Measurements from ENCODE around the gene GNG11.
"Not testable (repeated sequence)": the region's sequence is repeated elsewhere in the genome, so short reads cannot be mapped to it uniquely, and the experiment has no call there.

GNG11 gene
- 0 to 0.47 reads per million in 2 donors for total RNA-seq

DNA sequence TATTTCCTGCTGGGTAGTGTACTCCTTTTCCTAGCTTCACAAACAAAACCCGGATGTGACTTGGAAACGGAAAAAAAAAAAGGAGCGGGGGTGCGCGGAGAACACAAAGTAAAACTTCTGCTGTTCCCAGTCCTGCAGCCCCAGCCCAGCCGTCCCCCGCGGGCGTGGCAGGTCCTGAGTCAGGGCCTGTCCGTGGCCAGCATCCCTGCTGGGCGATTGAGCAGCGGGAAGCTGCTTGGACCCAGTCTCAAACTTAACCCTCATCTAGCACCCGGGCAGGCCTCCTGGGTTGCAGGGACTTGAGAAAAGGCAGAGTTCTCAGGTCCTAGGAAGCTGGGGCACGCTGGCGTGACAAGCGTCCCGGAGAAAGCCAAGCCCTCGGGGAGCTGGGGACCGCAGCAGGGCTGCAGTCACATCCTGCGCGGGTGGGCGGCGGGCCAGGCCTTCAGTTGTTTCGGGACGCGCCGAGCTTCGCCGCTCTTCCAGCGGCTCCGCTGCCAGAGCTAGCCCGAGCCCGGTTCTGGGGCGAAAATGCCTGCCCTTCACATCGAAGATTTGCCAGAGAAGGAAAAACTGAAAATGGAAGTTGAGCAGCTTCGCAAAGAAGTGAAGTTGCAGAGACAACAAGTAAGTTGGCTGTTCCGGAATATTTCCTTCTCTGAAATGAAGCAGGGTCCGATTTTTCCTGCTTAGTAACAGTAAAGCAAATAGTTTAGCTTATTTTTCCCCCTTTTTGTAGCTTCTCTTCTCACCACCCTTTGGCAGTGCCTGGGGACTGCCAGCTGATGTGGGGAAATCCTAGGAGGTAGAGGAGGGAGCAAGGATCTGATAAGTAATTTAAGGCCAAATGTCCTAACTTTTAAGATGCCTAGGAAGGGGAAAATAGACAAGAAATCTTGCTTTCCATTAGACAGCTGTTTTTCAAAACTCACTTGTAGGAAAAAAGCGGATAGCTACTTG lies at the start of gene GNG11:
Gene GNG11, plus strand, starts transcription at position 129 of the 960 bp plus-strand sequence. Its CDS starts 403 bp downstream, at position 532.
- peak in 1 of 5 experiments; percentile 14 for DNase-seq

DNA sequence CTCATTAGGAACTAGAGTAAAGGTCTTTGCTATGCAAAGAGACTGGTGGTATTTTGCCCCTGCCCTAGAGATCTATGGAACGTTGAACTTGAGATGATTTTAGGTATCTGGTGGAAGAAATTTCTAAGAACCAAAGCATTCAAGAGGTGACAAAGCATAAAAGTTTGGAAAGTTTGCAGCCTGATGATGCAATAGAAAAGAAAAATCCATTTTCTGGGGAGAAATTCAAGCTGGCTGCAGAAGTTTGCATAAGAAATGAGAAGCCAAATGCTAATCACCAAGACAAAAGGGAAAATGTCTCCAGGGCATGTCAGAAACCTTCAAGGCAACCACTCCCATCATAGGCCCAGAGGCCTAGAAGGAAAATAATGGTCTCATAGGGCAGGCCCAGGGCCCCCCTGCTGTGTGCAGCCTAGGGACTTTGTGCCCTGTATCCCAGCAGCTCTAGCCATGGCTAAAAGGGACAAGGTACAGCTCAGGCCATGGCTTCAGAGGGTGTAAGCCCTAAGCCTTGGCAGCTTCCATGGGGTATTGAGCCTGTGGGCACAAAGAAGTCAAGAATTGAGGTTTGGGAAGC lies 47.4 kb upstream of the GNG11 start:
- no peak for DNase-seq

DNA sequence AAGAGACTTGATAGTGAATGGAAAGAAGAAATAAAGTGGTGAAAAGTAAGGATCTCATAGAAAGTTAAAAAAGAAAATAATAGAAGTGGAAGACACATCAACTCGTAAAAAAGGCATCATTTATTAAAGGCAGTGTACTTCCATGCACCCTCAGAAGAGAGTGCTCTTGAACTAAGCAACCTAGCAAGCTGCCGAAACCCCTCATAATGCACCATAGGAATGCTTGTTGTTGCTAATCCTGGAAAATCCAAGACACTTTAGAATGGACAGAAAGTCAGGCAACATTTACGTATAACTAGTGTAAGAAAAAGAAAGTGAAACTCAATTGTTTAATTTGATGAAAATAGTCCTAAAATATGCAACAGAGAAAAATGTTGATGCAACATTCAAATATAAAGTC lies 43.8 kb upstream of the GNG11 start:
- DNase-seq = no peak

DNA sequence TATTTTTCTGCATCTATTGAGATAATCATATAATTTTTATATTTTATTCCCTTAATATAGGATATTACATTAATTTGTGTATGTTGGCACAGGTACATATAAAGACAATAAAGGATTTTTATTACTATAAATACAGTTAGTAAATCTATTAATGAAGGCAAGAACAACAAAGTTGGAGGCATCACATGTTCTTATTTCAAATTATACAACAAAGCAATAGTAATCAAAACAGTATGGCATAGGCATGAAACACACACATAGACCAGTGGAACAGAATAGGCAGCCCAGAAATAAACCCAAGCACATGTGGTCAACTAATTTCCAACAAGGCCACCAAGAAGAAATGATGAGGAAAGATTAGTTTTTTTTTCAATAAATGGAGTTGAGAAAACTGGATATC lies 42.2 kb upstream of the GNG11 start:
- DNase-seq = no peak

DNA sequence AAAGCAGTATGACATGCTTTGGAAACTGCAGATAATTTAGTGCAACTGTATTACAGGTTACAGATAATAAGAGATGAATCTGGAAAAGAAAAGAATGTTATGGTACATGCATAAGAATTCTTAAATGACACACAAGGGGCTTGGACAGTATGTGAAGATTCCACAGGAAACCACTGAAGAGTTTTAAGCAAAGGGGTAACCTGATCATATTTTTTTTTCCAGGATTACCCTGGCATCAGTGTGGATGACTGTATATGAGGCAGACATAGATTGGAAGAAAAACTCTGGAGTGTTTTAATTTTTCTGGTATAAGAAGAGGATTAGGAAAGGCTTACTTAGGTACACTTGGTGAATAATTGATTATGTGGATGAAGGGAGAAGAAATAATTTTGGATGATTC lies 39.1 kb upstream of the GNG11 start:
- no peak for DNase-seq

DNA sequence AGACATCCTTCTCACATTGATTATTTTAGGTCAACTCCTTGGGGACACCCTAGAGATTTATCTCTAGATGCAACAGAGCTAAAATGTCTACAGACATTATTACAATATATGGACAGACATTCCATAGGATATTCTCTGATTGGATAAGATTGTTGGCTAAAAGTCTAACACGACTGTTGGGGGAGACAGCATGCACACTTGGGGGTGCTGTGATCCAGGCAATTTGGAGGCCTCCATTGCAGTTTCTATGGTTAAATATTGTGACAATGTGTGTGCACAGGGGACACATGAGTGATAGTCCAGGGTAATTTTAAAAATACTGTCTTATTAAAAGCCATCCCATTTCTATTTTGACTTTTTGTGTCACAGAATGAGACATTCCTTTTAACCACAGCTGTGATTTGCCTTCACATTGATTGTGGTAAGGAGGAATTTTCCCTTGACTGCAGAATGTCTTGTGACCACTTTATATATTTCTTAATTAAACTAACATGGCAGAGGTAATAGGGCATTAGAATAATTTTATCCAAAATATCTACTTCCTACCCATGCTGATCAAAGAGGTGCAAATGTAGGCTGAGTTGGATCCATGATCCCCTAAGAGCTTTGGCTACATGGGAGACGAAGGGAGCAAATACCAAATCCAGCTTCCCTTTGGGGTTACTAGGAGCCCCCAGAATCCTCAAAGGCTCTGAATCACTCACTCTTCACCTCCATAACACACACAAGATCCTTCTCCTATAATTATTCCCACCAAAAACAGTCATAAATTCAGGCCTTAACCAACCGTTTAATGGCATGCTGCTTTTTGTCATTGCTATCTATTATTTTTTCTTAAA lies 38.2 kb upstream of the GNG11 start:
- no peak for DNase-seq

DNA sequence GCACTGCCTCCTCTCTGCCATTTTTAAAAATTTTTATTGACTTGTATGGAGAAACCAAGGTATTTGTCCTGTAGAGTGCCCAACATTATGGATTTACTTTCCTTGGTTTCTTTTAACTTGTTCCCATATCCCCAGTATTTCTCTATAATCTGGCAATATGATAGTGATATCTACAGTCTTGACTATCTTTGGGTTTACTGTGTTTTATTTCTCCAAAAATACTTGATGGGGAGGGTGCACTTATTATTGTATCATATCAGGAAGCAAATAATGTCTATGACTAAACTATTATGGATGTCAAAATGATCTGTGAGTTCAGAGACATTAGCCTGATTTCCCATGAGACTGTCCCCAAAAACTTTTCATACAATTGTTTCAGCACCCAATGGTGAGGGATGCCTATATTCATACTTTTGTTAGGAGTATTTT lies 37.6 kb upstream of the GNG11 start:
- no peak for DNase-seq

DNA sequence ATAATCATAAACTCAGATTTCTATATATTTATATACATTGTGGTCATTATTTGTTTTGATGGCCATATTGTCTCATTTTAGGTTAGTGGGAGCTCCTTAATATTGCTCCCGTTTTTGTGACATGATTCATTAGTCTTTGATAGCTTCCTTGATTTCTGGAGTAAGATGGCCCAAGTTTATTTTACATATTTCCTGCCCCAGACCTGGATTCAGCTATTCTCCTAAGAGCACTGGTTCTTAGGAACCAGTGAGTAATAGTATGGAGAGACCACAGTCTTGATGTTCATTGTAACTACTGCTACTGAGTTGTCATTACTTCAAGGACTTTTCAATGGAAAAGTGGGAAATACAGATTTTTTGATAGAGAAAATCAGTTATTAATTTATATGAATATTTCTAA lies 37.0 kb upstream of the GNG11 start:
- DNase-seq = no peak

DNA sequence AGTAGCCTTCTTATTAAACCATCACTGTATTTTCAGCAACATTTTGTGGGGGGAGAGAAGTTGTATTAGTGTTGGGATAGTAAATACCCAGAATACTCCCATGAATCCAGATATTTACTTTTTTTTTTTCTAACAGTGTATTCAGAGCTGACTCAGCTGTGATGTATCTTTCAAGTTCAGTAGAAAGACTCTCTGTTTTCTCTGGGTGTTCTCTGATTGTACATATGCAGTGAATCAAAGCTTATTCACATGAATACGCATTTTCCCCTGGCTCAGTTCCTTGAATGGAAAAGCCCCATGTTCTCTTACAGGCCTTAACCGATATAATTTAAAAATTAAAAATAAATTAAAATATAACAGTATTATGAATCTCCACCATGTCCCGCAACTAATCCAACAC lies 32.3 kb upstream of the GNG11 start:
- DNase-seq = no peak

DNA sequence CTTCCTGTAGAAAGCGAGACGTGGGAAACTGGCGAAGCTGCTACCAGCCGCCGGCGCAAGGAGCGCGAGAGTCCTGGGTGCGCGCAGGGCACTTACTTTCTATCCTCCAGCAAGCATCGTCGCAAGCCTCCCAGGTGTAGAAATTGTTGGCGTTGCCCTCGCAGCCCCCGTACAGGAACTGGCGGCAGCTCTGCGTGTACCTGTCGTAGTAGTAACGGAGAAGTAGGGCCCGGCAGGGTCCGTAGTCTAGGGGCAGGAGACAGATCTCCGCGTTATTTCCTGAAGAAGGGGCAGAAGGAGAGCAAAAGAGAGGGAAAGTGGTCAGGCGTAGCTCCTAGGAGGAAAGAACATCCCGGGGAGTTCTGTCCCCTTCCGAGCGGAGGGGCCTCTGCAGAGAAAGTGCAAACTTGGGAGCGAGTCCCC lies 31.5 kb upstream of the GNG11 start:
- DNase-seq = peak in 1 of 5 experiments; percentile 12

DNA sequence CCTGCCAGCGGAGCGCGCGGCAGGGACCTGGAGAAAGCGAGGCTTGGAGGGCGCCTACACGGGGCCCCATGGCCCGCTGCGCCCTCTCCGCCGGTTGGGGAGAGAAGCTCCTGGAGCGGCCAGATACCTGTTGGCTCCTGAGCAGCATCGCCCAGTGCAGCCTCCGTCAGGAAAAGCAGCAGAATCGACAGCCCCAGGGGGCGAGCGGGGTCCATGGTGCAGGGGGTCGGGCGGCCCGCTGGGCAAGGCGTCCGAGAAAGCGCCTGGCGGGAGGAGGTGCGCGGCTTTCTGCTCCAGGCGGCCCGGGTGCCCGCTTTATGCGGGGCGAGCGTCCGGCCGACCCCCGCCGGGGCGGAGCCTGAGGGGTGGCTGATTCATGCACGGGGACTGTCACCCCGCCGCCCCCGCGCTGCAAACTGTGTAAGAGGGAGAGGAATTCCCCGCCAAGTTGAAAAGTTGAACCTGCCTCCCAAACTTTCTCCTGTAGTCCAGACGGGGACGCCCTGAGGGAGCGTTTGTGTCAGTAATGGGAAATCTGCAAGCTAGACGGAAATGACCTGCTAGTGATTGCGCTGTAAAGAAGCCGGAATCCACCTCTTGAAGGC lies 31.0 kb upstream of the GNG11 start, which contains the start of gene TFPI2:
Gene TFPI2, minus strand, starts transcription at position 290 of the 605 bp plus-strand sequence. Its CDS starts 75 bp downstream, at position 215.
- DNase-seq = peak in 1 of 5 experiments; percentile 3

DNA sequence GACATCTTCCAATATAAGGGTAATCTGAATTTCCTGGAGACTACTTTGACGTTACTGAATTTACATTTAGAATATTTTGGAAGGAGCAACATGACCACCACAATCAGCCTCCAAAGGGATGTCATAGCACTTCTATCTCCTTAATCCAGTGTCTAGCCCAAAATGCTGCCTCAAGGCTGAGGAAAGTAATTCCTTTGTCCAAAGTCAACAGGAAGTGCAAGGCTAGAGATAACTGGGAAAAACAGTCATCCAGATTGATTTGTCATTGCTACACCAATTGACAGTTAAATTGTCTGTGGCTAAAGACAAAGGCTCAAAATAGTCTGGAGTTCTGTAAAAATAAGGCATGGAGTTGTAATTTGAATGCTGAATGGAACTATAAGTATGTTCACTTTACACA lies 27.1 kb upstream of the GNG11 start:
- no peak for DNase-seq

DNA sequence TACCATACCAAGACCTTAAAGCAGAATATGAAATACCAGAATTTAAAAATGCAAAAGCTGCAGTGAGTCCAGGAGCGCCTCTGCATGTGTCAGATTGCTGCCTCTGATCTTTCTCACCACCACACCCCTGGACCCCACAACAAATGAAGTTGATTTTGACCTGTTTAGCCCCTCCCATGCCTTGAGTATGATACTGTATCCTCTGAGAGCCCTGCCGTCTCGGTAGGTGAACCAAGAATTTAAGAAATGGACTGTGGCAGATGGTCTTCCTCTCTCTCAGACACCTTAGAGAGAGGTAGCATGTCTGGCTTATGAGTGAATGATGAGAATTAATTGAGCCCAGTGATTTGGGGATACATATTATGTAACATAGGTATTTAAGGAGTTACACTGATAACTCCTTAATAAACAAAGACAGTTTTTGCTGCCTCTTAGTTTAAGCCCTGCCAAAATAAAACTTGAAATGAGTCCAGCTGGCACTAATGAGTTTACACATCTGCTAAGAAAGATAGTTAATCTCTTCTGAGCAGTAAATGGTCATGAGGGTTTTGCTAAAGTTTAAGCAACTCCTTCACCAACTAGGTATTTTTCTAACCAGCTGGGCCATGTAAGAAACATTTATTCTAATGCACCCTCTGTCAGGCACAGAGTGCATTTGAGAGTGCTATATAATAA lies 26.4 kb upstream of the GNG11 start:
- no peak for DNase-seq

DNA sequence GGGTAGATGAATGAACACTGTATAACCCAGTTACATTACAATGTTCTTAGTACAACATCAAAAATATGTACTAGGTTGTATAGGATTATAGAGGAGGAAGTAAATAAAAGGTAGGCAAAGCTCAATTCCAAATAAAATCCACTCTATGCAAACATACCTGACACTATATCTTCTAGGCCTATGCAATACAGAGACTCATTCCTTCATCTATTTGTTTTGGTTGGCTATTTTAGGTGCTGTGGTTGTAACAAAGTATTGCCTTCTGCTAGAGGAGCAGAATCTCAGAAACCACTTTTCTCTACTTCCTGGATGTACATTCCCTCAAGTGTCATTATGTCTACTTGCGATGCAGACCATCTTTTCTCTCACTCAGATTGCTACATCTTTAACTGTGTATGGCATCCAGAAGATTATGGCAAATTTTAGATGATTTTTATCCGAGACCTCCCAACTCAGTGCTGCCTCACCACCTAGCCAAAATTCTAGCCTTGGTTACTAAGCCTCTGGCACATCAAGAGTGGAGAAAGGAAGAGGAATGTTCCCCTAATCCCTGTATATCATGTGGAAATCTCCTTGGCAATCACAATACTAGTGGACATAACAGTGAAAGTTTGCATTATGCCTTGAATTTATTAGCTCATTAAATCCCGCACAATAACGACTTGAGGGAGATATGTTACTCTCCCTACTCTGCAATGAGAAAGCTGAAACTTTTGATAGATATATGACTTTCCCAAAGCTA lies 25.5 kb upstream of the GNG11 start:
- DNase-seq = no peak

DNA sequence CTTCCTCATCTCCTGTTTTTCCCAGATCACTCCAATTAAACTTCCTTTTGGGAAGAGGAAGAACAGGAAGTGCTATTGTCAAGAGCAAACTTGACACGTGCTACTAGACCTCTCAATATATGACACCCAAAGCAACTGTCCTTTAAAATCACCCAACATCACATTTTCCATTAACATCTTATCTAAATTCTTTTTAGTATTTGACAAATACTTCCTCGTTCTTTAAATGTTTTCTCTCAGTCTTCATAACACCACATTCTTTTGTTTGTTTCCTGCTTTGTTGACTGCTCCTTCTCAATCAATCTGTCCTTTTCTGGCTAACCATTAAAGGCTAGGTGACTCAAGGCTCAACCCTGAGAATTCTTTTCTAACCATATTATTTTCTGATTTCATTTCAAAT lies 23.9 kb upstream of the GNG11 start:
- DNase-seq = no peak

DNA sequence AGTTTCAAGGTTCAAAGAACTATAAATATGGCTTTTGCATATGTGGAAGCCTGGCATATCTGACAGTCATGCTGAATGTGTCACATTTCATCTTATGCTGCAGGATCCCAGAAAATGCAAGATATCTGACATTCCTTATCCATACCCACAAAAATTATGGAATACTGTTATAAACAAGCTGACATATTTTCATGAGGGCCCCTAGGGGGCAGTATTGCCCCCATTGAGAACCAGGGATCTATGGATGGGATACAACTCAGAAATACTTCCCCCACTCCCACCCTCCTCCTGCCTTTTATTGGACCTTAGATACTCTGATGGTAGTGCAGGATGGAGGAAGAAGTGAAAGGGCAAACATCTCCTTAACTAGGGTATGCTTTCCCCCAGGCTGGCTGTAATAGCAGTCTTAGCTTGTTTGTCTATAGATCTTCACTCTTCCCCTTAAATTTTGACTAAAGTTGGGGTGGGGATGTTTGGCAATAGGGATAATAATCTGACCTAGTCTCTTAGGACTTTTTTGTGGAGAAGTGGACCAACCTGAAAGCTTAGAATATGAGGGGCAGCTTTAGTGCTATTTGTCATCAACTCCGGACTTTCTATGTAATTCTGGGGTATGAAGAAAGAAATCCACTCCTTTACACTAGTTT lies 18.6 kb upstream of the GNG11 start:
- DNase-seq = peak in 1 of 5 experiments; percentile 18

DNA sequence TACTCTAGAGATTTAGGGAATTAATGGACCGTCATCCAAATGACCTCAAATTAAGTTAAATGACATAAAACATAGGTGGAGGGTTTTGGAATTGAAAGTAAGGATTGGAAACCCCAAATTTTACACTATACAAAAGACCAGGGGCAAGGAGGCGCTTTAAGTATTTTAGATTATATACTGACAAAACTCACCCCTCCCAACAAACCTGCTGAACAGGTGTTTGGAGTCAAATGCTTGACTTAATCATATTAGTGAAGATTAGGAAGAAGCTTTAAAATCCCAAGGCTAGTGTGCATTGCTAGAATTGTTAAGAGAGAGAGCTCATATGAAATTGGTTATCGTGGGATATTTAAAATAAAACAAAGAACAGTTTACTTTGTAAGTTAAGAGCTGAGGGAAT lies 15.3 kb upstream of the GNG11 start, which contains the start of gene GNGT1:
Gene GNGT1, plus strand, starts transcription at position 301 of the 400 bp plus-strand sequence. CDS start 180 bp downstream, outside the sequence.
- DNase-seq = no peak

DNA sequence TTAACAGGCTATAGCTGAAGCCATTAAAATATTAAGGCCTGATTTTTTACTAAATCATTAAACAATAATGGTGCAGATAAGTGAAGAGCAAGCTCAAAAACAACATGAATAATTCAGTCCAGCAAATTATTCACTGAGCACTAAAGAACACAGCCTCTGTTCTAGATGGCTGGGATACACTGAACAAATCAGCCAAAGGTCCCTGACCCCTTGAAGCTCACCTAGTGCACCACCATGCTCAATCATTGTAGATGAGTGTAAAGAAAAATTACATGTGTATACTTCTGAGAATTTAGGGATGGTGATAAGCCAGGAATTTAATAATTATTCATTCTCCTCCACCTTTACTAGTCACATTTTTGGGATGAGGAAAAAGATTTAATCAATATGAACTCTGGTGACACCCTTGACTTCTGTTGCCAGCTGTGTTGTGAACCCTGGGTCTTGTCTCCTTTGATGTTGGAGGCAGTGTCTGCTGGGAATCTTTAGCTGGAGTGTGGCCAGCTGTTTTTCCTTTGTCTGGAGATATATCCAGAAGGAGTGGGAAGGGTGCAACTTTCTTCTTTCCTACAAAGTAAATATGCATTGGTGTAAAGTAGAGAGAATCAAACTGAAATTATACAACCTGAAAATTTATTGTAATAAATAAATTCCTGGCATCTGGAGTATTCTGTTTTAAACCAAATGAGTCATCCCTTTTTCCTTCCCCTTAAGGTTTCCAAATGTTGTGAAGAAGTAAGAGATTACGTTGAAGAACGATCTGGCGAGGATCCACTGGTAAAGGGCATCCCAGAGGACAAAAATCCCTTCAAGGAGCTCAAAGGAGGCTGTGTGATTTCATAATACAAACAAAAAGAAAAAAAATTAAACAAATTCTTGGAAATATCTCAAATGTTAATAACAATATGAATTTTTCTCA lies 11.2 kb upstream of the GNG11 start:
- DNase-seq = no peak

DNA sequence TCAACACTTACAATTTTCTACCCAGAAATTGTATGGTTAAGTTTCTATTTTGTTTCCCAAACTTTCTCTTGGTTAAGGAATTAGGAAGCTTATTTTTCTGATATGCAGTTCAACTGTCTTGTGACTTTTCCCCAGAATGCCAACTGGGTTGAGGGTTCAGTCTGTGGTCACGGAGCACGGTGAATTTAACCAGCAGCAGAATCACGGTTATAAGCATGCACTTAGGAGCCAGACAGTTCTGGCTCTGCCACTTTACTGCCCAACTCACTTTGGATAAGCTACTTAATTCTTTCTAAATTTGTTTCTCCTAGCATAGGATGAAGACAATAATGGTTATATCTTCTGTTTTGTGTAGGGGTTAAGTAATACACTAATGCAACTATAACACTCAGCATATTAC lies 10.3 kb upstream of the GNG11 start:
- DNase-seq = not testable (repeated sequence)
